Smooth muscle cell (in vitro differentiated cells): ENCODE measurements around the gene AGPAT2. TPM values are rescaled to one million over a fixed set of nuclear protein-coding genes. Genes with fewer than 3 reads are reported as not detected.

ENCODE experiments used
- DNase-seq: peaks from one replicate; lab custom pipeline; 2025; ENCODE audit not compliant: unreplicated experiment; lab: John Stamatoyannopoulos, UW
- H2AFZ ChIP-seq: fragments of 200-600 bp; sonication (generic); 2 replicates; pipeline ENCODE4 v1.6.0; 2016; ENCODE audit warnings: antibody characterized with exemption, low read depth, mild to moderate bottlenecking
- H3F3A ChIP-seq: fragments of 200-600 bp; sonication (generic); 2 replicates; pipeline ENCODE4 v1.6.0; 2017; ENCODE audit warnings: antibody characterized with exemption, low read depth
- H3K27ac ChIP-seq: fragments of 200-600 bp; sonication (generic); 2 replicates; pipeline ENCODE4 v1.5.1; 2016; ENCODE audit warnings: low read depth, mild to moderate bottlenecking
- H3K27me3 ChIP-seq: fragments of 200-600 bp; sonication (generic); 2 replicates; pipeline ENCODE4 v1.6.1; 2016; ENCODE audit warnings: low read depth, mild to moderate bottlenecking
- H3K36me3 ChIP-seq: fragments of 200-600 bp; sonication (generic); 2 replicates; pipeline ENCODE4 v1.5.1; 2016; ENCODE audit warnings: low read depth
- H3K4me1 ChIP-seq: fragments of 200-600 bp; sonication (generic); 2 replicates; pipeline ENCODE4 v1.5.1; 2016; ENCODE audit warnings: low read depth
- H3K4me2 ChIP-seq: fragments of 200-600 bp; sonication (generic); 2 replicates; pipeline ENCODE4 v1.6.0; 2016; ENCODE audit warnings: mild to moderate bottlenecking
- H3K4me3 ChIP-seq: fragments of 200-600 bp; sonication (generic); 2 replicates; pipeline ENCODE4 v1.5.1; 2016; ENCODE audit warnings: mild to moderate bottlenecking
- H3K79me2 ChIP-seq: fragments of 200-600 bp; sonication (generic); 2 replicates; pipeline ENCODE4 v1.6.0; 2016; ENCODE audit warnings: low read depth, mild to moderate bottlenecking
- H3K9ac ChIP-seq: fragments of 200-600 bp; sonication (generic); 2 replicates; pipeline ENCODE4 v1.6.0; 2016; ENCODE audit warnings: low read depth
- H3K9me3 ChIP-seq: fragments of 200-600 bp; sonication (generic); replicated peaks from 2 replicates; pipeline ENCODE4 v1.5.1; 2016; ENCODE audit warnings: low read depth
- H4K20me1 ChIP-seq: fragments of 200-600 bp; sonication (generic); 2 replicates; pipeline ENCODE4 v1.6.0; 2016; ENCODE audit warnings: low read depth
- WGBS: methylation state at CpG from one replicate; pipeline ENCODE4 v1.1.7; 2016; ENCODE audit warnings: low lambda C conversion rate; 5-methylcytosine and 5-hydroxymethylcytosine counted together
- polyA plus RNA-seq: library from polyadenylated mRNA; unstranded; fragments of >200 nt; fragmentation: Nextera tagmentation; extraction: Ambion mirVana; gene quantifications from 2 replicates; pipeline ENCODE4 v1.2.1, GENCODE V29; 2016
- total RNA-seq: library from RNA; depleted of rRNA; stranded (reverse); fragments of >200 nt; gene quantifications from 2 replicates; pipeline ENCODE4 v1.2.3, GENCODE V29; 2014
- TF ChIP-seq, protein P1 (sequence below): fragments of 200-600 bp; sonication (generic); IDR thresholded peaks from 2 replicates; pipeline ENCODE4 v1.5.1; 2017; ENCODE audit warnings: borderline replicate concordance, mild to moderate bottlenecking, antibody characterized with exemption; ENCODE audit not compliant: insufficient read depth, poor library complexity, severe bottlenecking

The AGPAT2 gene
- total and polyA plus RNA-seq, 2 experiments from 2014 or later: 42.9 to 105 TPM

DNA sequence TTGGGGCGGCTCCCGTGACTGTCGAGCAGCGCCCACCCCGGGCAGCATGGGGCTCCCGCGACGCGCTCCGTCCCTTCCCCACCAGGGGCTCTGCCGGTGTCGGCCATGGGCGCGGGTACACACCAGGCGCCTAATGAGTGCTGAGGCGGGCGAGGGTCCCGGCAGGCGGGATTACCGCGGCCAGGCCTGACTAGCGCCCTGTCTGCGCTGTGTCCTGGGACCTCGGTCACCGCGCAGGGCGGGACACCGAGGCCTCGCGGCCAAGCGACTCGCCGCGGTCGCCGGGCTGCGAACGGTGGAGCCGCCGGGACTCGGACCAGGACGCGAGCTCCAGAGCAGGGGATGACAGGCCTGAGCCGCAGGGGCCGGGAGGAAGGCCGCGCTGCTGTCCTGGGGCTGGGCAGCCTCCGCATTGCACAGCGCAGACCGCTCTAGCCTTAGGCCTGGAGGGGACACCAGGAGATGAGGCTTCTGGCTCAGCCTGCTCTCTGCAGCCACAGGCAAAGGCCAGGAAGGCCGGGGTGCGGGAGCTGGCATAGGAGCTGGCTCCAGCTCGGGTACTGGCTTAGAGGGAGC is 41.4 kb upstream of the AGPAT2 start:
- Histone ChIP-seq H4K20me1 (peaks cover 56% of the 10 kb centered on the region), H3K27ac (no peak overlapping the region)
- WGBS: 4% methylated on average over 45 of the region's 53 CpGs

DNA sequence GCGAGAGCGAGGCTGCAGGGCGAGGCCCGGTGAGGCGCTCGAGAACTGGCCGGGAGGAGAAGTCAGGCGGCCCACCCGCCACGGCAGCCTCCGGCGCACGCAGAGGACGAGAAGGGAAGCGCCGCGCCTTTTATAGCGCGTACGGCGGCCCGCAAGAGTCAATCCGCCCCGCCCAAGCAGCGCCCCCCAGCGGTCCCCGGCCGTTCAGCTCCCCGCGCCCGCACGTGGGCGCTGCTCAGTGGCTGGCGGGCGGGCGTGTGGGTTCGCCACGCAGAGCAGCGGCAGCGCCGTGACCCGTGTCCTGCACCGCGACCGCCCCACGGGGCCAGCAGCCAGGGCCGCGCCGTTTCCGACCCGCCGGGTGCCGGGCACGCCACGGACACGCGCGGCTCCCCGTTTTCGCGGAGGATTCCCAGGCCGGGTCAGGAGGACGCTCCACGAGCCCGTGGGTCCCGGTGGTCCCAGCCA is 40.9 kb upstream of the AGPAT2 start:
- Histone ChIP-seq H3K9ac (peak overlapping the region; percentile 92), H4K20me1 (peaks cover 61% of the 10 kb centered on the region), H3K9me3 (no peaks in the 10 kb centered on the region), H2AFZ (peak overlapping the region; percentile 85), H3K36me3 (no peaks in the 10 kb centered on the region), H3K79me2 (peaks cover 36% of the 10 kb centered on the region), H3K4me2 (peak overlapping the region; percentile 97), H3K27me3 (no peaks in the 10 kb centered on the region), H3K27ac (no peak overlapping the region), H3K4me1 (peaks cover 17% of the 10 kb centered on the region), H3K4me3 (peak overlapping the region; percentile 98), H3F3A (no peaks in the 10 kb centered on the region)
- WGBS: 5% methylated on average over 36 of the region's 66 CpGs
- TF ChIP-seq, protein P1, sequence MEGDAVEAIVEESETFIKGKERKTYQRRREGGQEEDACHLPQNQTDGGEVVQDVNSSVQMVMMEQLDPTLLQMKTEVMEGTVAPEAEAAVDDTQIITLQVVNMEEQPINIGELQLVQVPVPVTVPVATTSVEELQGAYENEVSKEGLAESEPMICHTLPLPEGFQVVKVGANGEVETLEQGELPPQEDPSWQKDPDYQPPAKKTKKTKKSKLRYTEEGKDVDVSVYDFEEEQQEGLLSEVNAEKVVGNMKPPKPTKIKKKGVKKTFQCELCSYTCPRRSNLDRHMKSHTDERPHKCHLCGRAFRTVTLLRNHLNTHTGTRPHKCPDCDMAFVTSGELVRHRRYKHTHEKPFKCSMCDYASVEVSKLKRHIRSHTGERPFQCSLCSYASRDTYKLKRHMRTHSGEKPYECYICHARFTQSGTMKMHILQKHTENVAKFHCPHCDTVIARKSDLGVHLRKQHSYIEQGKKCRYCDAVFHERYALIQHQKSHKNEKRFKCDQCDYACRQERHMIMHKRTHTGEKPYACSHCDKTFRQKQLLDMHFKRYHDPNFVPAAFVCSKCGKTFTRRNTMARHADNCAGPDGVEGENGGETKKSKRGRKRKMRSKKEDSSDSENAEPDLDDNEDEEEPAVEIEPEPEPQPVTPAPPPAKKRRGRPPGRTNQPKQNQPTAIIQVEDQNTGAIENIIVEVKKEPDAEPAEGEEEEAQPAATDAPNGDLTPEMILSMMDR: peak; percentile 95
- DNase-seq: peak; percentile 89

More for the DNA sequence above, 41.4 kb upstream of the AGPAT2 start:
- no peaks in the 10 kb centered on the region for H3K27me3 ChIP-seq
- TF ChIP-seq, protein P1: no peak
- peak overlapping the region; percentile 97 for H3K4me2 ChIP-seq
- H3K79me2 ChIP-seq: peaks cover 36% of the 10 kb centered on the region
- H3K4me3 ChIP-seq: peak overlapping the region; percentile 98
- peak overlapping the region; percentile 68 for H3K9ac ChIP-seq
- no peaks in the 10 kb centered on the region for H3K36me3 ChIP-seq
- H3F3A ChIP-seq: no peaks in the 10 kb centered on the region
- H3K9me3 ChIP-seq: no peaks in the 10 kb centered on the region
- H3K4me1 ChIP-seq: peaks cover 17% of the 10 kb centered on the region
- DNase-seq: peak; percentile 39
- peak overlapping the region; percentile 85 for H2AFZ ChIP-seq

DNA sequence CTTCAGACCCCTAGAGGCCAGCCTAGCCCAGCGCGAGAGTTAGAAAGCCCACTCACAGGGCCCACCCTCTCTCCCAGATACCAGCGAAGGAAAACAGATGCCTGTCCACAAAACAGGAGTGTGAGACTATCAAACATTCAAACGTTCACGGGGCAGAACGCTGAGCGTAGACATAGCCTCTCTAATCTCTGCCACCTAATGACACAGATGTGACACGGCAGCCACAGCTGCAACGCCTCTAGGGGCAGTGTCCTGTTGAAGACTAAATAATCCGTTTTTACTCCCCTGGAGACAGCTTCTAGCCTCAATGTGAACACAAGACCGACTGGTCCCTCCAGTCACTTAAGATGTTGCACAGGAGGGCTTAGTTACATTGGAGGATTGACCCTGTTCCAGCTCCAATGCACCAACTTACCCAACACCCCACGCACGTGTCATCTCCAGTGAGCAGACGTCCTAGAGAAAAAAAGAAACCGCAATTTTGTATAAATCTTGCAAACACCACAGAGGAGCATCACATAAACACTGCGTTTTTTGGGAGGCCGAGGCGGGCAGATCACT is 39.5 kb upstream of the AGPAT2 start:
- Histone ChIP-seq H3K4me1 (peaks cover 17% of the 10 kb centered on the region), H3K9me3 (no peaks in the 10 kb centered on the region), H3K79me2 (peaks cover 36% of the 10 kb centered on the region), H3K27me3 (no peaks in the 10 kb centered on the region), H3K36me3 (no peaks in the 10 kb centered on the region), H3K9ac (no peak overlapping the region), H3K4me2 (peak overlapping the region; percentile 97), H3F3A (no peaks in the 10 kb centered on the region), H2AFZ (no peak overlapping the region), H3K4me3 (peak overlapping the region; percentile 98), H4K20me1 (peaks cover 75% of the 10 kb centered on the region), H3K27ac (peak overlapping the region; percentile 63)
- TF ChIP-seq, protein P1: peak; percentile 38
- 23% methylated on average over 18 of the region's 18 CpGs for WGBS
- no peak for DNase-seq
